Trophoblast cell (in vitro differentiated cells and primary cell): ENCODE measurements around the gene SLC35F3.
A peak's percentile ranks its signal among the peaks of the same experiment; 100 is the strongest.

Experiments used
- DNase-seq, 2 donors: peaks; one replicate each; pipeline ENCODE4 v3.0.0-alpha.2; 2016
- H2AFZ ChIP-seq: 2 replicates; pipeline ENCODE4 v1.6.1; 2013; ENCODE audit warnings: low read length, moderate library complexity, mild to moderate bottlenecking; ENCODE audit not compliant: insufficient read depth, poor library complexity
- H2AK5ac ChIP-seq: 2 replicates; pipeline ENCODE4 v1.6.1; 2013; ENCODE audit warnings: mild to moderate bottlenecking, low read length
- H2BK120ac ChIP-seq: 2 replicates; pipeline ENCODE4 v1.6.1; 2013; ENCODE audit warnings: low read length, mild to moderate bottlenecking, moderate library complexity; ENCODE audit not compliant: insufficient read depth, poor library complexity
- H2BK12ac ChIP-seq: 2 replicates; pipeline ENCODE4 v1.6.1; 2013; ENCODE audit warnings: mild to moderate bottlenecking, low read length, moderate library complexity
- H2BK5ac ChIP-seq: 2 replicates; pipeline ENCODE4 v1.6.1; 2013; ENCODE audit warnings: low read length, low read depth, moderate library complexity, mild to moderate bottlenecking; ENCODE audit not compliant: poor library complexity
- H3K14ac ChIP-seq: 2 replicates; pipeline ENCODE4 v1.6.1; 2013; ENCODE audit warnings: mild to moderate bottlenecking, low read length
- H3K18ac ChIP-seq: 2 replicates; pipeline ENCODE4 v1.6.1; 2013; ENCODE audit warnings: mild to moderate bottlenecking, low read length
- H3K23ac ChIP-seq: 2 replicates; pipeline ENCODE4 v1.6.1; 2013; ENCODE audit warnings: low read length
- H3K27ac ChIP-seq: 2 replicates; pipeline ENCODE4 v1.5.1; 2013; ENCODE audit warnings: low read depth, mild to moderate bottlenecking, inconsistent platforms, low read length, moderate library complexity
- H3K27me3 ChIP-seq: 2 replicates; pipeline ENCODE4 v1.6.1; 2013; ENCODE audit warnings: inconsistent platforms, mild to moderate bottlenecking, low read length, moderate library complexity; ENCODE audit not compliant: insufficient read depth
- H3K36me3 ChIP-seq, 2 experiments: 1 replicate in 1 of 2; 2 replicates in 1 of 2; pipeline ENCODE4 v1.6.1; 2013; ENCODE audit warnings: low read length in 2 of 2, mild to moderate bottlenecking in 2 of 2, moderate library complexity in 1 of 2; ENCODE audit not compliant: insufficient read depth in 2 of 2, control insufficient read depth in 1 of 2
- H3K4ac ChIP-seq: 2 replicates; pipeline ENCODE4 v1.6.1; 2013; ENCODE audit warnings: low read depth, mild to moderate bottlenecking, low read length, moderate library complexity
- H3K4me1 ChIP-seq, 2 experiments: 1 replicate in 1 of 2; 2 replicates in 1 of 2; pipeline ENCODE4 v1.6.1; 2013; ENCODE audit warnings: low read length in 2 of 2, mild to moderate bottlenecking in 2 of 2, moderate library complexity in 1 of 2; ENCODE audit not compliant: insufficient read depth in 2 of 2, control insufficient read depth in 1 of 2
- H3K4me2 ChIP-seq: 2 replicates; pipeline ENCODE4 v1.6.1; 2013; ENCODE audit warnings: inconsistent platforms, mild to moderate bottlenecking, low read length, moderate library complexity
- H3K4me3 ChIP-seq: 2 replicates; pipeline ENCODE4 v1.5.1; 2013; ENCODE audit warnings: mild to moderate bottlenecking, low read depth, low read length, inconsistent platforms
- H3K79me1 ChIP-seq: one replicate; pipeline ENCODE4 v1.6.1; 2013; ENCODE audit warnings: low read length
- H3K79me2 ChIP-seq: 2 replicates; pipeline ENCODE4 v1.6.1; 2013; ENCODE audit warnings: low read length, mild to moderate bottlenecking; ENCODE audit not compliant: control insufficient read depth, insufficient read depth, poor library complexity
- H3K9ac ChIP-seq: 2 replicates; pipeline ENCODE4 v1.6.1; 2013; ENCODE audit warnings: mild to moderate bottlenecking, low read length
- H3K9me3 ChIP-seq: 2 replicates; pipeline ENCODE4 v1.6.1; 2013; ENCODE audit warnings: low read depth, mild to moderate bottlenecking, control low read depth, inconsistent platforms, low read length; ENCODE audit not compliant: insufficient read depth
- H4K12ac ChIP-seq: 2 replicates; pipeline ENCODE4 v1.6.1; 2013; ENCODE audit warnings: low read depth, mild to moderate bottlenecking, low read length, moderate library complexity
- H4K8ac ChIP-seq: 2 replicates; pipeline ENCODE4 v1.6.1; 2013; ENCODE audit warnings: low read depth, mild to moderate bottlenecking, low read length, moderate library complexity
- H4K91ac ChIP-seq: one replicate; pipeline ENCODE4 v1.6.1; 2013; ENCODE audit warnings: low read depth, mild to moderate bottlenecking, low read length, moderate library complexity
- WGBS: extraction: QIAGEN DNeasy Blood & Tissue Kit; methylation state at CpG from one replicate; pipeline ENCODE4 v1.1.7; 2013; ENCODE audit warnings: missing lambda C conversion rate; ENCODE audit not compliant: insufficient read length, insufficient coverage; ENCODE audit errors: extremely low coverage; 5-methylcytosine and 5-hydroxymethylcytosine counted together

The SLC35F3 gene

DNA sequence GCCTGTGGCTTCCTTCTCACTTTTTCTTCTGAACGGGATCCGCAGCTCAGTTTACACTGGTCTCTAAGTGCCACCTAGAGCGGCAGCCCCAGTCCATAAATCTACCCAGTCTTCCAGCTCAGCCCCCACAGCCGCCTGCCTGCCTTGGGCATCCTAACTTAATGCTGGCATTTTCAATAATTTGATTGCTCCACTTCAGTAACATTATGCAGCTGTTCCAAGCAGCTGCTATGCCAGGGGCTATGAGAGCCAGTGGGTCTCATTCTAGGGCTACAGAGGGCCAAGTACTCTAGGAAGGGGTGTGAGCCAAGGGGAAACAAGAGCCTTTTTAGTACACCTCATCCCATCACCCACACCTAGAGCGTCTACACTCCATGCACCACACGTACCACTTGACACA is 420.3 kb downstream of the SLC35F3 start:
- no peaks in the 10 kb centered on the region for H3K79me2 ChIP-seq

DNA sequence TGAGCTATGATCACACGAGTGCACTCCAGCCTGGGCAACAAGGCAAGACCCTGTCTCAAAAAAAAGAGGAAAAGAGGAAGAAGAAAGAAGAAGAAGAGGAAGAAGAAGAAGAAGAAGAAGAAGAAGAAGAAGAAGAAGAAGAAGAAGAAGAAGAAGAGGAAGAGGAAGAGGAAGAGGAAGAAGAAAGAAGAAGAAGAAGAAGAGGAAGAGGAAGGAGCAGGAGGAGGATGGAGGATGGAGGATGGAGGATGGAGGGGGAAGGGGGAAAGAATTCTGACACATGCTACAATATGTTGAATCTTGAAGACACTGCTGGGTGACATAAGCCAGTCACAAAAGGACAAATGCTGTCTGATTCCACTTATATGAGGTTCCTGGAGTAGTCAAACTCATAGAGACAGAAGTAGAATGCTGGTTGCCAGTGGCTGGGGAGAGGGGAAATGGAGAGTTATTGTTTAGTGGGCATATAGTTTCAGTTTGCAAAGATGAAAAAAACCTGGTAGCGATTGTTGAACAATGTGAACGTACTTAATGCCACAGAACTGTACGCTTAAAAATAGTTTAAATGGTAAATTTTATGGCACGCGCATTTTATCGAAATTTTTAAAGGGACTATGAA is 421.5 kb downstream of the SLC35F3 start:
- no peak overlapping the region for H2BK5ac ChIP-seq
- WGBS: 100% methylated on average over 3 of the region's 7 CpGs
- H3K4me3 ChIP-seq: no peak overlapping the region
- H2BK120ac ChIP-seq: no peak overlapping the region
- no peak overlapping the region for H4K12ac ChIP-seq
- H4K91ac ChIP-seq: no peak overlapping the region
- H4K8ac ChIP-seq: no peak overlapping the region
- no peak for DNase-seq
- no peak overlapping the region for H3K23ac ChIP-seq
- H3K14ac ChIP-seq: no peak overlapping the region
- H3K27ac ChIP-seq: no peak overlapping the region
- no peaks in the 10 kb centered on the region for H3K9me3 ChIP-seq
- no peak overlapping the region for H3K9ac ChIP-seq
- H3K36me3 ChIP-seq: no peaks in the 10 kb centered on the region
- H3K79me1 ChIP-seq: no peaks in the 10 kb centered on the region
- H3K27me3 ChIP-seq: no peaks in the 10 kb centered on the region
- H2BK12ac ChIP-seq: no peak overlapping the region
- H3K4ac ChIP-seq: no peak overlapping the region
- no peaks in the 10 kb centered on the region for H3K79me2 ChIP-seq
- H3K4me1 ChIP-seq: no peaks in the 10 kb centered on the region
- H2AK5ac ChIP-seq: no peak overlapping the region
- H3K18ac ChIP-seq: no peak overlapping the region
- H3K4me2 ChIP-seq: no peak overlapping the region
- no peak overlapping the region for H2AFZ ChIP-seq

More for the DNA sequence above, 420.3 kb downstream of the SLC35F3 start:
- no peak overlapping the region for H2BK5ac ChIP-seq
- WGBS: no CpG with 5 or more reads among the region's 6 CpGs
- H4K91ac ChIP-seq: no peak overlapping the region
- no peak overlapping the region for H3K4me2 ChIP-seq
- H3K36me3 ChIP-seq: no peaks in the 10 kb centered on the region
- no peaks in the 10 kb centered on the region for H3K9me3 ChIP-seq
- H3K14ac ChIP-seq: no peak overlapping the region
- no peak overlapping the region for H4K12ac ChIP-seq
- no peak for DNase-seq
- no peaks in the 10 kb centered on the region for H3K27me3 ChIP-seq
- H2AK5ac ChIP-seq: no peak overlapping the region
- H3K23ac ChIP-seq: no peak overlapping the region
- no peak overlapping the region for H3K27ac ChIP-seq
- H3K4me1 ChIP-seq: no peaks in the 10 kb centered on the region
- H3K9ac ChIP-seq: no peak overlapping the region
- H2BK12ac ChIP-seq: no peak overlapping the region
- no peak overlapping the region for H3K4me3 ChIP-seq
- no peaks in the 10 kb centered on the region for H3K79me1 ChIP-seq
- no peak overlapping the region for H4K8ac ChIP-seq
- no peak overlapping the region for H2AFZ ChIP-seq
- H3K4ac ChIP-seq: no peak overlapping the region
- H2BK120ac ChIP-seq: no peak overlapping the region
- H3K18ac ChIP-seq: no peak overlapping the region

DNA sequence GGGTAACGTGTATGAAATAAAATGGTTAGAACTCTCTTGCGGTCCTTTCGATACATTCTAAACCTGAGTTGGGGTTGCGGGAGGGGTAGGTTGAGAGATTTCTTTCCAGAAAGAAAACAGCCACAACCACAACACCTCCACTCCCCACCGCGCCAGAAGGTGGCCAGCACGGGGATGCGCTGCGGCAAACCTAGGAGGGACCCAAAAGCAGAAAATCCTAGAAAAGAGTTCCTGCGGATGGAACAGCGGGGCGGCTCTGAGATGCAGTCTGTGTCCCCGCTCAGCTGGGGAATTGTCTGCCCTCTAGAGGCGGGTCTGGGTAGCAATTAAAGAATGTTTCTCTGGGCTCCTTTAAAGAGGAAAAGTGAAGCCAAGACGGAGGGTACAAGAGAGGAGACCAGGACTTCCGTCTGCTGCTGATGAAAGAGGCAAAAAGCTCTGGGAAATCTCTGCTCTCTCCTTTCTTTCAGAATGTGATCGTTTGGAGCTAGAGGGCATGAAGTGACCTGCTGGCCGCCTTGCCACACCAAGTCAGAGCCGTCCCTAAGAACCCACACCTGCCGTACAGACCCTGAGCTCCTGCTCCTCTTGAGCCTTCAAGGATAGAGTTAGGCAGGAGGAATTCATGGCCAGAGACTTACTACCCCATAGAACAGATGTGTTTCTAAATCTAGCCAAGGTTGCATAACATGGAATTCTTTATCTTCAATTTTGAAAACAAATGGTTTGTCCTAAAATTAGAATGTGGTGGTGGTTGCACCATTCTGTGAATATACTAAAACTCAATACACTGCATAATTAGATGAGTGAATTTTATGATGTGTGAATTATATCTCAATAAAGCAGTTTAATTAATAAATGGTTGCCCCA is 422.3 kb downstream of the SLC35F3 start:
- Histone ChIP-seq H3K4me2 (no peak overlapping the region), H3K27me3 (no peaks in the 10 kb centered on the region), H3K79me1 (no peaks in the 10 kb centered on the region), H2BK5ac (no peak overlapping the region), H3K4me1 (no peaks in the 10 kb centered on the region), H4K91ac (no peak overlapping the region), H3K4ac (no peak overlapping the region), H2AK5ac (no peak overlapping the region), H3K27ac (no peak overlapping the region), H2BK12ac (no peak overlapping the region), H2BK120ac (no peak overlapping the region), H3K23ac (no peak overlapping the region), H4K8ac (no peak overlapping the region), H4K12ac (no peak overlapping the region), H3K9me3 (no peaks in the 10 kb centered on the region), H3K14ac (no peak overlapping the region), H3K9ac (no peak overlapping the region), H2AFZ (no peak overlapping the region), H3K4me3 (no peak overlapping the region), H3K18ac (no peak overlapping the region), H3K36me3 (no peaks in the 10 kb centered on the region), H3K79me2 (no peaks in the 10 kb centered on the region)
- WGBS: 100% methylated on average over 1 of the region's 20 CpGs
- DNase-seq: peak; percentile 55 to 86

DNA sequence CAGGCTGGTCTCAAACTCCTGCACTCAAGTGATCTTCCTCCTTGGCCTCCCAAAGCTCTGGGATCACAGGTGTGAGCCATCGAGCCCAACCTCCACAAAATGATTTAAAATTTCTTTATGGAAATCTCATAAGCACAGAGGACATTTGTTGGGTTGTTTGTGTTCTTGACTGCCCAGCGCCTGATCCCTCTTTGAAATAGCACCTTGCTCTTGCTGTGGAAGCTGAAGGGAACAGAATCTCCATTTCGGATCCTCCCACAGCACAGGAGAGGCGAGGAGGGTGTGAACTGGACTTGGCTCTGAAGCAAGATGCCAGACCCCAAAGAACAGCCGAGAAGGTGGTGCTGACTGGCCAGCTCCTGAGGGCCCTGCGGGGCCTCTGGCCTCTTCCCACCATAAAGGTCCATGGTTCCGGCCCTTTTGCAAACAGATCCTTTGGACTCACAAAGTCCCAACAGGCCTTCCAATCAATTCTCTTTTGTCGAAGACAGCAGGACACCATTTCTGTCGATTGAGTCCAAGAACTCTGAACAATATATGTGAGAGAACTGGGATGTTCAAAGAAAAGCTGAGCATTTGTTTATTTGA is 423.2 kb downstream of the SLC35F3 start:
- H2AFZ ChIP-seq: no peak overlapping the region
- H4K8ac ChIP-seq: no peak overlapping the region
- no peak overlapping the region for H3K4me2 ChIP-seq
- no peak overlapping the region for H2AK5ac ChIP-seq
- no peaks in the 10 kb centered on the region for H3K36me3 ChIP-seq
- H3K27me3 ChIP-seq: no peaks in the 10 kb centered on the region
- no peak overlapping the region for H3K9ac ChIP-seq
- H3K14ac ChIP-seq: no peak overlapping the region
- no peaks in the 10 kb centered on the region for H3K4me1 ChIP-seq
- no peak overlapping the region for H2BK5ac ChIP-seq
- no peaks in the 10 kb centered on the region for H3K9me3 ChIP-seq
- no peak overlapping the region for H3K4ac ChIP-seq
- no peak overlapping the region for H3K27ac ChIP-seq
- H4K91ac ChIP-seq: no peak overlapping the region
- H3K23ac ChIP-seq: no peak overlapping the region
- H3K18ac ChIP-seq: no peak overlapping the region
- H3K4me3 ChIP-seq: no peak overlapping the region
- no CpG with 5 or more reads among the region's 9 CpGs for WGBS
- DNase-seq: no peak
- H3K79me2 ChIP-seq: no peaks in the 10 kb centered on the region
- no peak overlapping the region for H4K12ac ChIP-seq
- no peaks in the 10 kb centered on the region for H3K79me1 ChIP-seq
- H2BK120ac ChIP-seq: no peak overlapping the region
- H2BK12ac ChIP-seq: no peak overlapping the region
